Common myeloid progenitor, CD34-positive (primary cell): ENCODE measurements around the gene BATF3.

ENCODE experiments used
- CTCF ChIA-PET: fragments of 350-600 bp; sonication (Branson Sonifier 250); formaldehyde crosslinking; loops from one replicate; lab custom pipeline; 2021; ENCODE audit warnings: antibody characterized with exemption; lab: Charles Lee
- POLR2A ChIA-PET: fragments of 350-600 bp; sonication (Branson Sonifier 250); formaldehyde crosslinking; loops from one replicate; lab custom pipeline; 2021; ENCODE audit warnings: antibody characterized with exemption; lab: Charles Lee
- DNase-seq, 3 donors: peaks; one replicate each; pipeline versions ENCODE4 v3.0.0 to v3.0.0-alpha.2; 2013
- H3K27ac ChIP-seq, 2 experiments: 1 replicate in 1 of 2; 2 replicates in 1 of 2; pipeline ENCODE4 v1.7.0; 2013; ENCODE audit warnings: inconsistent platforms in 2 of 2, low read length in 2 of 2, mild to moderate bottlenecking in 2 of 2, low read depth in 1 of 2, moderate library complexity in 1 of 2; ENCODE audit not compliant: severe bottlenecking in 2 of 2, insufficient read depth in 1 of 2, poor library complexity in 1 of 2
- H3K27me3 ChIP-seq, 5 experiments: replicated peaks in 2 of 5; 1 replicate in 3 of 5; 2 replicates in 2 of 5; pipeline versions ENCODE4 v1.6.1 to v1.7.0; 2013; ENCODE audit warnings: low read length in 4 of 5, mild to moderate bottlenecking in 2 of 5, moderate library complexity in 2 of 5, inconsistent platforms in 1 of 5; ENCODE audit not compliant: insufficient read depth in 5 of 5, control insufficient read depth in 4 of 5
- H3K36me3 ChIP-seq, 4 experiments: 1 replicate in 2 of 4; 2 replicates in 2 of 4; pipeline versions ENCODE4 v1.6.1 to v1.7.0; 2013; ENCODE audit warnings: low read length in 3 of 4, control low read depth in 1 of 4, mild to moderate bottlenecking in 1 of 4; ENCODE audit not compliant: control insufficient read depth in 4 of 4, insufficient read depth in 4 of 4
- H3K4me1 ChIP-seq, 4 experiments: 1 replicate in 3 of 4; 2 replicates in 1 of 4; pipeline versions ENCODE4 v1.6.1 to v1.7.1; 2013; ENCODE audit warnings: low read length in 3 of 4, mild to moderate bottlenecking in 3 of 4, control low read depth in 1 of 4, inconsistent platforms in 1 of 4, moderate library complexity in 1 of 4; ENCODE audit not compliant: control insufficient read depth in 4 of 4, insufficient read depth in 4 of 4; ENCODE audit errors: control extremely low read depth in 1 of 4
- H3K4me3 ChIP-seq, 7 experiments: 1 replicate in 4 of 7; 2 replicates in 3 of 7; pipeline versions ENCODE4 v1.5.1 to v1.7.0; 2013; ENCODE audit warnings: mild to moderate bottlenecking in 7 of 7, low read length in 6 of 7, moderate library complexity in 6 of 7, inconsistent platforms in 2 of 7, low read depth in 2 of 7, control low read depth in 1 of 7; ENCODE audit not compliant: insufficient read depth in 4 of 7, control insufficient read depth in 1 of 7; ENCODE audit errors: extremely low read depth in 1 of 7
- H3K9me3 ChIP-seq, 5 experiments: 1 replicate in 4 of 5; 2 replicates in 1 of 5; pipeline versions ENCODE4 v1.6.1 to v1.7.1; 2013; ENCODE audit warnings: low read length in 4 of 5, mild to moderate bottlenecking in 2 of 5, inconsistent platforms in 1 of 5, low read depth in 1 of 5, moderate library complexity in 1 of 5; ENCODE audit not compliant: control insufficient read depth in 4 of 5, insufficient read depth in 2 of 5; ENCODE audit errors: control extremely low read depth in 1 of 5
- WGBS: methylation state at CpG from one replicate; pipeline ENCODE4 v1.1.5; 2013; ENCODE audit not compliant: insufficient coverage; 5-methylcytosine and 5-hydroxymethylcytosine counted together

The BATF3 gene

GRCh38 chr1:212686069-212686468 is 13.6 kb downstream of the BATF3 start:
- ChIA-PET POLR2A (no interaction called here), CTCF (interaction anchor here (2.1 kb wide), 1 partner anchor 209 kb away, joined by 4 read pairs; no protein-coding TSS in a partner anchor)
- H3K9me3 ChIP-seq: no peaks in the 10 kb centered on the region
- WGBS: no CpG with 5 or more reads among the region's 3 CpGs
- no peaks in the 10 kb centered on the region for H3K36me3 ChIP-seq
- peaks cover 3 to 23% (median 4%) of the 10 kb centered on the region in 4 experiments for H3K4me1 ChIP-seq
- no peak overlapping the region for H3K4me3 ChIP-seq
- H3K27ac ChIP-seq: no peak overlapping the region
- H3K27me3 ChIP-seq: peaks cover 0 to 2% (median 0%) of the 10 kb centered on the region in 5 experiments
- no peak for DNase-seq

- Histone ChIP-seq H3K9me3 (no peaks in the 10 kb centered on the region), H3K4me3 (no peak overlapping the region), H3K27me3 (no peaks in the 10 kb centered on the region), H3K36me3 (no peaks in the 10 kb centered on the region), H3K4me1 (peaks cover 3 to 23% (median 4%) of the 10 kb centered on the region in 4 experiments), H3K27ac (no peak overlapping the region)
- CTCF ChIA-PET: interaction anchor here (2.1 kb wide), 1 partner anchor 209 kb away, joined by 4 read pairs; no protein-coding TSS in a partner anchor
- POLR2A ChIA-PET: no interaction called here
- no peak for DNase-seq
- no CpG with 5 or more reads among the region's 2 CpGs for WGBS
Observed at GRCh38 chr1:212685429-212685828, 14.2 kb downstream of the BATF3 start.

GRCh38 chr1:212684521-212685090 is 15.0 kb downstream of the BATF3 start:
- no peaks in the 10 kb centered on the region for H3K9me3 ChIP-seq
- H3K4me3 ChIP-seq: no peak overlapping the region
- H3K4me1 ChIP-seq: peaks cover 3 to 23% (median 4%) of the 10 kb centered on the region in 4 experiments
- POLR2A ChIA-PET: no interaction called here
- 98% methylated on average over 10 of the region's 11 CpGs for WGBS
- CTCF ChIA-PET: interaction anchor here (0.8 to 1.8 kb wide), 3 partner anchors 12 to 28 kb away, joined by 3 to 6 read pairs (median 3); no protein-coding TSS in a partner anchor
- no peaks in the 10 kb centered on the region for H3K27me3 ChIP-seq
- no peak overlapping the region for H3K27ac ChIP-seq
- H3K36me3 ChIP-seq: no peaks in the 10 kb centered on the region
- no peak for DNase-seq

GRCh38 chr1:212684076-212684475 is 15.6 kb downstream of the BATF3 start:
- Histone ChIP-seq H3K9me3 (no peaks in the 10 kb centered on the region), H3K36me3 (no peaks in the 10 kb centered on the region), H3K4me3 (no peak overlapping the region), H3K27me3 (no peaks in the 10 kb centered on the region), H3K4me1 (peaks cover 3 to 23% (median 4%) of the 10 kb centered on the region in 4 experiments), H3K27ac (no peak overlapping the region)
- 91% methylated on average over 6 of the region's 6 CpGs for whole genome bisulfite sequencing
- no peak for DNase-seq
- POLR2A ChIA-PET: no interaction called here
- CTCF ChIA-PET: interaction anchor here (0.8 to 1.8 kb wide), 3 partner anchors 12 to 28 kb away, joined by 3 to 6 read pairs (median 3); no protein-coding TSS in a partner anchor

GRCh38 chr1:212683357-212683722 is 16.3 kb downstream of the BATF3 start:
- Histone ChIP-seq H3K27ac (no peak overlapping the region), H3K9me3 (no peaks in the 10 kb centered on the region), H3K4me3 (peak overlapping the region in 1 of 7 experiments; percentile 10), H3K4me1 (peaks cover 3 to 25% (median 4%) of the 10 kb centered on the region in 4 experiments), H3K36me3 (no peaks in the 10 kb centered on the region), H3K27me3 (no peaks in the 10 kb centered on the region)
- ChIA-PET POLR2A (no interaction called here), CTCF (interaction anchor here (1.8 kb wide), 1 partner anchor 15 kb away, joined by 6 read pairs; no protein-coding TSS in a partner anchor)
- no peak for DNase-seq
- WGBS: 55% methylated on average over 4 of the region's 7 CpGs

- H3K27ac ChIP-seq: no peak overlapping the region
- 60% methylated on average over 1 of the region's 4 CpGs for WGBS
- H3K36me3 ChIP-seq: no peaks in the 10 kb centered on the region
- no peak overlapping the region for H3K4me3 ChIP-seq
- no peak for DNase-seq
- no peaks in the 10 kb centered on the region for H3K27me3 ChIP-seq
- H3K9me3 ChIP-seq: no peaks in the 10 kb centered on the region
- CTCF ChIA-PET: interaction anchor here (1.0 to 1.5 kb wide), 4 partner anchors 12 to 68 kb away, joined by 3 to 7 read pairs (median 3); no protein-coding TSS in a partner anchor
- H3K4me1 ChIP-seq: peaks cover 3 to 26% (median 4%) of the 10 kb centered on the region in 4 experiments
- POLR2A ChIA-PET: no interaction called here
Observed at GRCh38 chr1:212680680-212681389, 18.8 kb downstream of the BATF3 start.
